CD4-positive, alpha-beta memory T cell (primary cell): ENCODE results near the gene SNHG17. TPM values are rescaled to one million over a fixed set of nuclear protein-coding genes. Genes with fewer than 3 reads are reported as not detected.
"Not testable (repeated sequence)": the region's sequence is repeated elsewhere in the genome, so short reads cannot be mapped to it uniquely, and the experiment has no call there.

Experiments
- CTCF ChIA-PET: fragments of 350-600 bp; sonication (Branson Sonifier 250); formaldehyde crosslinking; loops from one replicate; lab custom pipeline; 2021; ENCODE audit warnings: inconsistent platforms; ENCODE audit not compliant: partially characterized antibody; lab: Charles Lee
- POLR2A ChIA-PET: fragments of 350-600 bp; sonication (Branson Sonifier 250); formaldehyde crosslinking; loops from one replicate; lab custom pipeline; 2021; ENCODE audit not compliant: partially characterized antibody; lab: Charles Lee
- DNase-seq, 5 donors: peaks; one replicate each; pipeline versions ENCODE4 v3.0.0 to v3.0.0-alpha.2; 2020 to 2022; ENCODE audit warnings: mixed read lengths in 1 of 5
- H3K27ac ChIP-seq: one replicate; pipeline ENCODE4 v1.7.0; 2013; ENCODE audit warnings: low read depth, low read length
- H3K27me3 ChIP-seq: 2 replicates; pipeline ENCODE4 v1.7.0; 2013; ENCODE audit warnings: mild to moderate bottlenecking, low read length, moderate library complexity; ENCODE audit not compliant: insufficient read depth
- H3K36me3 ChIP-seq: 2 replicates; pipeline ENCODE4 v1.7.0; 2013; ENCODE audit warnings: mild to moderate bottlenecking, low read length, moderate library complexity; ENCODE audit not compliant: insufficient read depth
- H3K4me1 ChIP-seq: 2 replicates; pipeline ENCODE4 v1.7.0; 2013; ENCODE audit warnings: mild to moderate bottlenecking, low read length, moderate library complexity; ENCODE audit not compliant: insufficient read depth
- H3K4me3 ChIP-seq, 2 donors: one replicate each; pipeline ENCODE4 v1.7.0; 2013; ENCODE audit warnings: low read length in 2 of 2, mild to moderate bottlenecking in 1 of 2
- H3K9me3 ChIP-seq, 2 donors: one replicate each; pipeline ENCODE4 v1.7.0; 2013; ENCODE audit warnings: low read length in 2 of 2, control low read depth in 1 of 2; ENCODE audit not compliant: control insufficient read depth in 1 of 2
- H3K27ac Mint-ChIP-seq, 7 donors: one replicate each; pipeline ENCODE4 v1.8.0; 2020 to 2021; ENCODE audit warnings: mixed read lengths in 7 of 7, mild to moderate bottlenecking in 6 of 7, inconsistent platforms in 3 of 7, moderate library complexity in 3 of 7
- H3K27me3 Mint-ChIP-seq, 2 donors: one replicate each; pipeline ENCODE4 v1.8.0; 2020 to 2021; ENCODE audit warnings: mixed read lengths in 2 of 2
- H3K36me3 Mint-ChIP-seq, 2 donors: one replicate each; pipeline ENCODE4 v1.8.0; 2020 to 2021; ENCODE audit warnings: mixed read lengths in 2 of 2, inconsistent platforms in 1 of 2, mild to moderate bottlenecking in 1 of 2
- H3K4me1 Mint-ChIP-seq, 4 donors: one replicate each; pipeline ENCODE4 v1.8.0; 2020 to 2021; ENCODE audit warnings: mixed read lengths in 4 of 4, mild to moderate bottlenecking in 1 of 4
- H3K4me3 Mint-ChIP-seq, 8 donors: one replicate each; pipeline ENCODE4 v1.8.0; 2020 to 2021; ENCODE audit warnings: mixed read lengths in 8 of 8, mild to moderate bottlenecking in 7 of 8, moderate library complexity in 6 of 8, inconsistent platforms in 3 of 8
- H3K9me3 Mint-ChIP-seq, 8 donors: one replicate each; pipeline ENCODE4 v1.8.0; 2020 to 2021; ENCODE audit warnings: mixed read lengths in 8 of 8, mild to moderate bottlenecking in 5 of 8, inconsistent platforms in 3 of 8, moderate library complexity in 1 of 8
- intact Hi-C: fragments of 100-400 bp; cut with micrococcal nuclease; formaldehyde crosslinking; loops from one replicate; pipeline ENCODE4 v1.15.1; 2023
- polyA plus RNA-seq, 2 donors: library from polyadenylated mRNA; unstranded; fragments of 300-500 nt; fragmentation: Illumina TruSeq; gene quantifications; one replicate each; pipeline ENCODE4 v1.2.3, GENCODE V29; 2021
- total RNA-seq, 2 experiments: library from RNA; stranded (reverse); gene quantifications; one replicate each; pipeline ENCODE4 v1.2.3, GENCODE V29; 2021

The SNHG17 gene
- total and polyA plus RNA-seq, 4 experiments from 2014 or later, result 43.7 to 109 (median 47.9) TPM

DNA sequence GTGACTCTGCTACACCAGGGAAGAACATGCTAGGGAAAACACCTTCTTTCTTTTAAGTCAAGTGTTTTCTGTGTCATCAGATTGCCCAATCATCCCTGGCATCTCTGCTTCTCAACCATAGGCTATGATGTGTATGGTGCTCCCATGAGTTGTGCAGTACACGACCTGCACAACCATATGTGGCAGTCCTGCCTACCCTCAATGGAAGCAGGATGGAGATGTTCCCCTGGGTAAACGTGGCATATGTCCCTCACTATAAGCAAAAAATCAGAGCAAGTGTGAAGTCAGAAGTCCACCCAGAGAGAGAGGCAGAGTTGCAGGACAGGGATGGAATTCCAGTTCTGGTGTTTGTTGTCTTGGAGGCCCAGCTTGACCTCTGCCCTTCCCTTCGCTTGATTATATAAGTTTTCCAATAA is 10.3 kb upstream of the SNHG17 start:
- H3K4me3 Mint-ChIP-seq, result peak overlapping the region in 3 of 8 donors; percentile 40 to 64 (median 46)
- intact Hi-C loops, result loop anchor here (10.0 kb wide), 1 partner anchor 411 kb away; the partner anchor contains the start of genes RPRD1B and TTI1
- Histone ChIP-seq H3K27ac (no peak overlapping the region), H3K9me3 (no peaks in the 10 kb centered on the region), H3K27me3 (no peaks in the 10 kb centered on the region), H3K4me3 (no peak overlapping the region), H3K36me3 (peaks cover 9% of the 10 kb centered on the region), H3K4me1 (peaks cover 21% of the 10 kb centered on the region)
- peaks cover 0 to 1% (median 0%) of the 10 kb centered on the region in 8 donors for H3K9me3 Mint-ChIP-seq
- peaks cover 0 to 3% of the 10 kb centered on the region in 2 donors for H3K27me3 Mint-ChIP-seq
- ChIA-PET POLR2A (interaction anchor here (0.9 to 5.7 kb wide), 6 partner anchors 8 to 34 kb away, joined by 3 to 170 read pairs (median 14); partner anchors contain the start of genes RALGAPB and SNHG17), CTCF (interaction anchor here (1.1 to 3.6 kb wide), 4 partner anchors 12 to 27 kb away, joined by 3 to 105 read pairs (median 28); partner anchors contain the start of genes RALGAPB and SNHG17)
- peak overlapping the region in 3 of 7 donors; percentile 46 to 91 (median 51) for H3K27ac Mint-ChIP-seq
- peaks cover 12 to 15% of the 10 kb centered on the region in 2 donors for H3K36me3 Mint-ChIP-seq
- peaks cover 10 to 34% (median 22%) of the 10 kb centered on the region in 4 donors for H3K4me1 Mint-ChIP-seq
- DNase-seq, result no peak

DNA sequence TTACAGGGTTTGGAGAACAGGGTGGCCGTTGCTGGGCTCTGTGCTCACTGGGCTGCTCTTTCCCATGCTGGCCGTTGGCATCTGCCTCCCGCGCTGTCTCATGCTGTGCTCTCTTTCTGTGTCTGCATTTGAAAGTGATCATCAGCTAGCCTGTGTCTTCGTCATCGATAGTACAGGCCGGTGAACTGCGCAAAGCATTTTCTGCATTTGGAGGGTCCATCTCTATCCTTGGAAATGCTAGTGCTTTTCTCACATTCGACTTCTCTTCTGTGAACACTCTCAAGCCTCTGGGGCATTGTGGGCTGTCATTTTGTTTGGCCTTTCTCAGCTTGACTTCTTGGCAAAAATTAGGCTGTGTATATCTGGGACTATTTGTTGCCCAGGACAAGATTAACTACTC is 6.8 kb upstream of the SNHG17 start:
- H3K9me3 Mint-ChIP-seq, result peaks cover 0 to 1% (median 0%) of the 10 kb centered on the region in 8 donors
- H3K27ac Mint-ChIP-seq, result no peak overlapping the region
- Histone ChIP-seq H3K36me3 (no peaks in the 10 kb centered on the region), H3K27ac (no peak overlapping the region), H3K4me3 (no peak overlapping the region), H3K4me1 (peaks cover 12% of the 10 kb centered on the region), H3K27me3 (no peaks in the 10 kb centered on the region), H3K9me3 (no peaks in the 10 kb centered on the region)
- peaks cover 6 to 14% (median 10%) of the 10 kb centered on the region in 4 donors for H3K4me1 Mint-ChIP-seq
- POLR2A ChIA-PET, result no interaction called here
- CTCF ChIA-PET, result no interaction called here
- intact Hi-C loops, result loop anchor here (10.0 kb wide), 1 partner anchor 407 kb away; the partner anchor contains the start of genes RPRD1B and TTI1
- peaks cover 6% of the 10 kb centered on the region in 2 donors for H3K27me3 Mint-ChIP-seq
- no peak overlapping the region for H3K4me3 Mint-ChIP-seq
- peaks cover 0 to 2% of the 10 kb centered on the region in 2 donors for H3K36me3 Mint-ChIP-seq
- DNase-seq, result no peak

DNA sequence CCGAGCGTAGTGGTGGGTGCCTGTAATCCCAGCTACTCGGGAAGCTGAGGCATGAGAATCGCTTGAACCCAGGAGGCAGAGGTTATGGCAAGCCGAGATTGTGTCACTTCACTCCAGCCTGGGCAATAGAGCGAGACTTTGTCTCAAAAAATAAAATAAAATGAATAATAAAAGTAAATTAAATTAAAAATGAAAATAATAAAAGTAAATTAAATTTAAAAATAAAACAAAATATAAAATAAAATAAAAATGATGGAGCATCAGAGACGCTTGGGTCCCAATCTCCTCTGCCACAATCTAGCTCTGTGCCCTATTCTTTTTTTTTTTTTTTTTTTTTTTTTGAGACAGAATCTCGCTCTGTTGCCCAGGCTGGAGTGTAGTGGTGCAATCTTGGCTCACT is 6.0 kb upstream of the SNHG17 start:
- CTCF ChIA-PET, result interaction anchor here (0.6 to 1.4 kb wide), 2 partner anchors 9 to 111 kb away, joined by 3 to 4 read pairs; no protein-coding TSS in a partner anchor
- not testable (repeated sequence) for H3K9me3 Mint-ChIP-seq

DNA sequence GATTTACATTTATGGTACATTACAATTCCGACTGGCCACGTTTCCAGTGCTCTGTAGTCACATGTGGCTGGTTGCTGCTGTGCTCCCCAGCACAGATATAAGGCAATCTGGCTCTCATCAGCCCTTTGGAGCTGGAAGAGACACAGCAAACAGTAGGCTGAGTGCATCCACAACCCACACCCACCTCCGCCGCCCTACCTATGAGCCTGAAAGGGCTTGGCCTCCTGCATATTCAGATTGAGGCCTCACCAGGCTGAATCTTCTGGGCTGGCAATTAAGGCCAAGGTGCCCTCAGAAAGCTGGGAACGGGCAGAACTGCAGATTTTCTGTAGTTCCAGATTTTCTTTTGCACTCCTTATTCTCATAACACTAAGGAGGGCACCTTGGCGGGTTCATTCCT is 2.7 kb upstream of the SNHG17 start:
- ChIA-PET CTCF (interaction anchor here (0.8 to 2.4 kb wide), 4 partner anchors 9 to 41 kb away, joined by 3 to 19 read pairs (median 6); partner anchors contain the start of gene RALGAPB), POLR2A (interaction anchor here (1.2 to 2.1 kb wide), 2 partner anchors 9 to 35 kb away, joined by 3 to 20 read pairs; partner anchors contain the start of gene RALGAPB)
- H3K4me3 Mint-ChIP-seq, result no peak overlapping the region
- peaks cover 11 to 31% (median 22%) of the 10 kb centered on the region in 4 donors for H3K4me1 Mint-ChIP-seq
- no peak overlapping the region for H3K27ac Mint-ChIP-seq
- Histone ChIP-seq H3K4me1 (peaks cover 23% of the 10 kb centered on the region), H3K36me3 (peaks cover under 1% of the 10 kb centered on the region), H3K27ac (no peak overlapping the region), H3K27me3 (no peaks in the 10 kb centered on the region), H3K4me3 (no peak overlapping the region), H3K9me3 (no peaks in the 10 kb centered on the region)
- peaks cover 0 to 2% (median 0%) of the 10 kb centered on the region in 8 donors for H3K9me3 Mint-ChIP-seq
- no peak for DNase-seq
- intact Hi-C loops, result no loop called here
- H3K36me3 Mint-ChIP-seq, result peaks cover 6 to 21% of the 10 kb centered on the region in 2 donors
- peaks cover 6% of the 10 kb centered on the region in 2 donors for H3K27me3 Mint-ChIP-seq

More for the DNA sequence above, 6.0 kb upstream of the SNHG17 start:
- H3K4me3 ChIP-seq, H3K27ac Mint-ChIP-seq, DNase-seq, H3K4me3 Mint-ChIP-seq, H3K36me3 Mint-ChIP-seq, H3K27me3 Mint-ChIP-seq, POLR2A ChIA-PET, H3K27me3 ChIP-seq, H3K9me3 ChIP-seq, H3K4me1 Mint-ChIP-seq, H3K27ac ChIP-seq, H3K4me1 ChIP-seq, H3K36me3 ChIP-seq: not testable (repeated sequence)
- intact Hi-C loops, result loop anchor here (10.0 kb wide), 1 partner anchor 406 kb away; the partner anchor contains the start of genes RPRD1B and TTI1

DNA sequence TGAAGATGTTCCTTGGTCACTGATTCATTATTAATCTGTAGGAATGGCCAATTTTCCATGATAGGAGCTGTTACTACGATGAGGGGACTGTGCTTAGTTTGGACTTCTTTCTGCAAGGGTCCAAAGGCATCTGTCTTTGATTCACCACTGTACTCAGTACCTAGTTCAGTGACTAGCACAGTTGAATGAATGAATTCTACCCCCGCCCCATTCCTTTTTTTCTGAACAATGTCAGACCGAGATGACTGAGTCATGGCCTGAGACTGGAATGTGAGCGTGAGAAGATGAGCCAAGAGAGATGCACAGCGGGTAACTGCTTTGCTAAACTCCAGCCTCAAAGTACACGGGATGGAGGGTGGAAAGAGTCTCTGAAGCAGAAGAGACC is 419 bp upstream of the SNHG17 start:
- H3K36me3 ChIP-seq, result peaks cover 22% of the 10 kb centered on the region
- intact Hi-C loops, result loop anchor here (1.0 kb wide), 2 partner anchors 11 to 37 kb away; partner anchors contain the start of gene RALGAPB
- CTCF ChIA-PET, result interaction anchor here (0.8 to 5.8 kb wide), 14 partner anchors 8 to 79 kb away, joined by 3 to 105 read pairs (median 4); partner anchors contain the start of gene RALGAPB
- peaks cover 0 to 2% (median 0%) of the 10 kb centered on the region in 8 donors for H3K9me3 Mint-ChIP-seq
- H3K9me3 ChIP-seq, result no peaks in the 10 kb centered on the region
- H3K36me3 Mint-ChIP-seq, result peaks cover 27 to 44% of the 10 kb centered on the region in 2 donors
- DNase-seq, result no peak
- POLR2A ChIA-PET, result interaction anchor here (0.7 to 5.2 kb wide), 6 partner anchors 10 to 527 kb away, joined by 3 to 170 read pairs (median 4); partner anchors contain the start of genes DHX35 and RALGAPB
- H3K27ac ChIP-seq, result no peak overlapping the region
- peak overlapping the region; percentile 91 to 97 (median 94) for H3K4me3 Mint-ChIP-seq
- H3K4me1 Mint-ChIP-seq, result peaks cover 20 to 49% (median 37%) of the 10 kb centered on the region in 4 donors
- peak overlapping the region in 1 of 2 donors; percentile 88 for H3K4me3 ChIP-seq
- peak overlapping the region; percentile 95 to 98 (median 96) for H3K27ac Mint-ChIP-seq
- peaks cover 30% of the 10 kb centered on the region for H3K4me1 ChIP-seq
- peaks cover 4 to 6% of the 10 kb centered on the region in 2 donors for H3K27me3 Mint-ChIP-seq
- H3K27me3 ChIP-seq, result no peaks in the 10 kb centered on the region

DNA sequence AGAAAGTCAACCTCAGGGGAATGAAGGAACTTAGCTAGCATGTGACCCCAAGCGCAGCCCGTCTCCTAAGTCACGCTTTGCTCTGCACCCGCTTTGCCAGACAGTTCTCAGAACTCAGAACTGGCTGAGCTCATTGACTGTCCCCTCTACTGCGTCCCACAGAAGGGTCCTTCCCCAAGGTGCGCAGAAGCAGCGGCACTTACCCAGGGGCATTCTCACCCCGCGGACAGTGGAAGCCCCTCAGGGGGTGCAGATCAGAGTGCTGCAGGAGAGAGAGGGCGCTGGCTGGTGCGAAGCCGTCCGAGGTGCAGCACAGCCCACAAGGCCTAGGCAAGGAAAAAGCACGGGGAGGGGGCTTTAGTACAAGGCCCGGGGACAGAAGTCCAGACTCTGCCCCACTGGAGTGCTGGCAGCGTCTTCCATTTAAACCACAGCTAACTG is 807 bp downstream of the SNHG17 start:
- ChIA-PET POLR2A (interaction anchor here (1.4 to 5.2 kb wide), 4 partner anchors 9 to 39 kb away, joined by 3 to 170 read pairs (median 24); partner anchors contain the start of gene RALGAPB), CTCF (interaction anchor here (1.1 to 5.8 kb wide), 7 partner anchors 10 to 45 kb away, joined by 3 to 105 read pairs (median 5); partner anchors contain the start of gene RALGAPB)
- Histone ChIP-seq H3K4me3 (peak overlapping the region; percentile 64 to 88), H3K27ac (peak overlapping the region; percentile 75), H3K27me3 (no peaks in the 10 kb centered on the region), H3K4me1 (peaks cover 30% of the 10 kb centered on the region), H3K36me3 (peaks cover 30% of the 10 kb centered on the region), H3K9me3 (no peaks in the 10 kb centered on the region)
- H3K4me1 Mint-ChIP-seq, result peaks cover 22 to 55% (median 41%) of the 10 kb centered on the region in 4 donors
- H3K27me3 Mint-ChIP-seq, result peaks cover under 1 to 3% of the 10 kb centered on the region in 2 donors
- H3K27ac Mint-ChIP-seq, result peak overlapping the region; percentile 95 to 98 (median 96)
- peak in 4 of 5 donors; percentile 35 to 44 (median 39) for DNase-seq
- intact Hi-C loops, result no loop called here
- peaks cover 0 to 2% (median 0%) of the 10 kb centered on the region in 8 donors for H3K9me3 Mint-ChIP-seq
- peaks cover 33 to 51% of the 10 kb centered on the region in 2 donors for H3K36me3 Mint-ChIP-seq
- peak overlapping the region; percentile 91 to 97 (median 94) for H3K4me3 Mint-ChIP-seq
